ENCODE measurements around the gene SEC14L2. TPM values are rescaled to one million over a fixed set of nuclear protein-coding genes. Genes with fewer than 3 reads are reported as not detected.

SEC14L2 gene
- total and polyA plus RNA-seq, 2 experiments from 2014 or later = 2.9 to 11.2 TPM

DNA sequence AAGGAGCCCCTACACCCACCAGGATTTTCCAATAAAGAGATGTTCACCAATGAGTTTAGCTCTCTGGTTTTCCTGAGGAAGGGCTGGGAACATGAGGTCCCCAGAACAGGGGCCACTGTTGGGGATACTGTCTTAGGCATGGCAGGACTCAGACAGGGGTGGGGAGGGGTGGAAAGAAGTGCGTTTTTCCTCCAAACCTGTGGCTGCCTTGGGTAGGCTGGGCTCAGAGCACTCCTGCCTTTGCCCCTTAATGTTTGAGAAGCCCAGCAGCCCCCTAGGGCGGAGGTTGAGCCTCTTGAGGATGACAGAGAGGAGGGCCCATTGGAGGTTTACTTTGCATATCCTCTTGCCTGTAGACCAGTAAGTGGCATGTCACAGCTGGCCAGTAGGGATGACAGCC, 39.4 kb downstream of the SEC14L2 start:
- TF ChIP-seq, protein P1, sequence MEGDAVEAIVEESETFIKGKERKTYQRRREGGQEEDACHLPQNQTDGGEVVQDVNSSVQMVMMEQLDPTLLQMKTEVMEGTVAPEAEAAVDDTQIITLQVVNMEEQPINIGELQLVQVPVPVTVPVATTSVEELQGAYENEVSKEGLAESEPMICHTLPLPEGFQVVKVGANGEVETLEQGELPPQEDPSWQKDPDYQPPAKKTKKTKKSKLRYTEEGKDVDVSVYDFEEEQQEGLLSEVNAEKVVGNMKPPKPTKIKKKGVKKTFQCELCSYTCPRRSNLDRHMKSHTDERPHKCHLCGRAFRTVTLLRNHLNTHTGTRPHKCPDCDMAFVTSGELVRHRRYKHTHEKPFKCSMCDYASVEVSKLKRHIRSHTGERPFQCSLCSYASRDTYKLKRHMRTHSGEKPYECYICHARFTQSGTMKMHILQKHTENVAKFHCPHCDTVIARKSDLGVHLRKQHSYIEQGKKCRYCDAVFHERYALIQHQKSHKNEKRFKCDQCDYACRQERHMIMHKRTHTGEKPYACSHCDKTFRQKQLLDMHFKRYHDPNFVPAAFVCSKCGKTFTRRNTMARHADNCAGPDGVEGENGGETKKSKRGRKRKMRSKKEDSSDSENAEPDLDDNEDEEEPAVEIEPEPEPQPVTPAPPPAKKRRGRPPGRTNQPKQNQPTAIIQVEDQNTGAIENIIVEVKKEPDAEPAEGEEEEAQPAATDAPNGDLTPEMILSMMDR (IDR thresholded peaks at IDR 0.05; ENCODE audit: low read depth, low read length) = no peak
- Histone ChIP-seq H3K4me1 (ENCODE audit: low read depth) (no peaks in the 10 kb centered on the region), H3K4me3 (no peak overlapping the region), H3K27ac (no peak overlapping the region), H3K9me3 (ENCODE audit: low read depth) (no peaks in the 10 kb centered on the region), H3K27me3 (no peaks in the 10 kb centered on the region), H3K36me3 (no peaks in the 10 kb centered on the region)
- DNase-seq (ENCODE audit: low read depth in 1 of 2, low spot score in 1 of 2) = no peak

DNA sequence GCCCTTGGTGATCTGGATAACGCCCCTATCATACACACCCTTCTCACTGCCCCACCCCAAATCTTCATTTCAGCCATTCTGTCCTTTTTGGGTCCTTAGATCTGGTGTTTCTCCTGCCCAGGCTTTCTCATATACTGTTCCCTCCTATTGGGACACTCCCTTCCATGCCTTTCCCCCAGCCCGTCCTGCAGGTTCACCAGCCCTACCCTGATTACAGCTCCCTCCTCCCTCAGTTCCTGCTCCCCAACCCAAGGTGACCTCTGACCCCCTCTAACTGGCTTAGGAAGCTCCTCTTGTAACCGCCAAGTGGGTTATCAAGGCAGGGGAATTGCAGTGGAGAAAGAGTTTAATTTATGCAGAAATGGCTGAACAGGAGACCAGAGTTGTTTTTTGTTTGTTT, 41.7 kb downstream of the SEC14L2 start:
- no peaks in the 10 kb centered on the region for H3K36me3 ChIP-seq
- TF ChIP-seq, protein P1 (IDR thresholded peaks at IDR 0.05; ENCODE audit: low read depth, low read length) = no peak
- DNase-seq (ENCODE audit: low read depth in 1 of 2, low spot score in 1 of 2) = no peak
- no peak overlapping the region for H3K27ac ChIP-seq
- H3K9me3 ChIP-seq (ENCODE audit: low read depth) = no peaks in the 10 kb centered on the region
- H3K4me1 ChIP-seq (ENCODE audit: low read depth) = no peaks in the 10 kb centered on the region
- no peaks in the 10 kb centered on the region for H3K27me3 ChIP-seq
- H3K4me3 ChIP-seq = no peak overlapping the region

DNA sequence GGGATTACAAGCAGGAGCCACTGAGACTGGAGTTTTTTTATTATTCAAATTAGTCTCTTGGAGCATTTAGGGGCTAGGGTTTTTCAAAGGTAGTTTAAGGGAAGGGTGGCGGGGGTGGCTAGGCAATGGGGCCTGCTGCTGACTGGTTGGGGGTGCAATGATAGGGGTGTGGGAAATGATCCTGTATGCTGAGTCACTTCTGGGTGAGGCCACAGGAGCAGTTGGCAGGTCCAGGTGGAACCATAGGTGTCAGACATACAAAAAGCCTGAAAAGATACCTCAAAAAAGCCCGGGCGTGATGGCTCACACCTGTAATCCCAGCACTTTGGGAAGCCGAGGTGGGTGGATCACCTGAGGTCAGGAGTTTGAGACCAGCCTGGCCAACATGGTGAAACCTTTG, 42.4 kb downstream of the SEC14L2 start:
- H3K27ac ChIP-seq = no peak overlapping the region
- no peak overlapping the region for H3K4me3 ChIP-seq
- H3K27me3 ChIP-seq = no peaks in the 10 kb centered on the region
- no peaks in the 10 kb centered on the region for H3K9me3 ChIP-seq (ENCODE audit: low read depth)
- no peaks in the 10 kb centered on the region for H3K4me1 ChIP-seq (ENCODE audit: low read depth)
- H3K36me3 ChIP-seq = no peaks in the 10 kb centered on the region
- DNase-seq (ENCODE audit: low read depth in 1 of 2, low spot score in 1 of 2) = no peak
- TF ChIP-seq, protein P1 (IDR thresholded peaks at IDR 0.05; ENCODE audit: low read depth, low read length) = no peak

DNA sequence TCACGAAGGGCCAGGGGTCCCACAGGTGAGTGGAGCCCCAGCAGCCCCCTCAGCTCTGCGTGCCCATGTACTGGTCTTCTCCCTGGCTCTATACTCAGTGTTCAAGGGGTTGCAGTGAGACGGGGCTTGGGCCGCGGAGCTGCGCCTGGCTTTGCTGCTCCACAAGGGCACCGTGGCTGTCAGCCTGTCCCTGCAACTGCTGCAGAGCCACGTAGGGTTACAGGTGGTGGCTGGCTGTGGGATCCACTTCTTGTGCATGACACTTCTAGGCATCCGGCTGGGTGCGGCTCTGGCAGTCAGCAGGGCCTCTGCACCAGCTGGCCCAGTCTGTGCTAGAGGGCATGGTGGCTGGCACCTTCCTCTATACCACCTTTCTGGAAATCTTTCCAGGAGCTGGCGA, 43.0 kb downstream of the SEC14L2 start:
- Histone ChIP-seq H3K36me3 (no peaks in the 10 kb centered on the region), H3K4me3 (no peak overlapping the region), H3K27me3 (no peaks in the 10 kb centered on the region), H3K9me3 (ENCODE audit: low read depth) (no peaks in the 10 kb centered on the region), H3K27ac (no peak overlapping the region), H3K4me1 (ENCODE audit: low read depth) (no peaks in the 10 kb centered on the region)
- TF ChIP-seq, protein P1 (IDR thresholded peaks at IDR 0.05; ENCODE audit: low read depth, low read length) = no peak
- no peak for DNase-seq (ENCODE audit: low read depth in 1 of 2, low spot score in 1 of 2)

DNA sequence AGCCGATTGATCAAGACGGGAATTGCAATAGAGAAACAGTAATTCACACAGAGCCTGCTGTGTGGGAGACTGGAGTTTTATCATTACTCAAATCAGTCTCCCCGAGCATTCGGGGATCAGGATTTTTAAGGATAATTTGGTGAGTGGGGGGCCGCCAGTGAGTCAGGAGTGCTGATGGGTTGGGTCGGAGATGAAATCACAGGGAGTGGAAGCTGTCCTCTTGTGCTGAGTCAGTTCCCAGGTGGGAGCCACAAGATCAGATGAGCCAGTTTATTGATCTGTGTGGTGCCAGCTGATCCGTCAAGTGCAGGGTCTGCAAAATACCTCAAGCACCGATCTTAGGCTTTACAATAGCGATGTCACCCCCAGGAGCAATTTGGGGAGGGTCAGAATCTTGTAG, 44.3 kb downstream of the SEC14L2 start:
- Histone ChIP-seq H3K9me3 (ENCODE audit: low read depth) (no peaks in the 10 kb centered on the region), H3K27ac (no peak overlapping the region), H3K4me1 (ENCODE audit: low read depth) (no peaks in the 10 kb centered on the region), H3K4me3 (no peak overlapping the region), H3K27me3 (no peaks in the 10 kb centered on the region), H3K36me3 (no peaks in the 10 kb centered on the region)
- TF ChIP-seq, protein P1 (IDR thresholded peaks at IDR 0.05; ENCODE audit: low read depth, low read length) = no peak
- DNase-seq (ENCODE audit: low read depth in 1 of 2, low spot score in 1 of 2) = no peak

All from cardiac muscle cell (in vitro differentiated cells and primary cell).